Measurements from ENCODE around the gene MDC1.
"Not testable (repeated sequence)": the region's sequence is repeated elsewhere in the genome, so short reads cannot be mapped to it uniquely, and the experiment has no call there.

The MDC1 gene, protein sequence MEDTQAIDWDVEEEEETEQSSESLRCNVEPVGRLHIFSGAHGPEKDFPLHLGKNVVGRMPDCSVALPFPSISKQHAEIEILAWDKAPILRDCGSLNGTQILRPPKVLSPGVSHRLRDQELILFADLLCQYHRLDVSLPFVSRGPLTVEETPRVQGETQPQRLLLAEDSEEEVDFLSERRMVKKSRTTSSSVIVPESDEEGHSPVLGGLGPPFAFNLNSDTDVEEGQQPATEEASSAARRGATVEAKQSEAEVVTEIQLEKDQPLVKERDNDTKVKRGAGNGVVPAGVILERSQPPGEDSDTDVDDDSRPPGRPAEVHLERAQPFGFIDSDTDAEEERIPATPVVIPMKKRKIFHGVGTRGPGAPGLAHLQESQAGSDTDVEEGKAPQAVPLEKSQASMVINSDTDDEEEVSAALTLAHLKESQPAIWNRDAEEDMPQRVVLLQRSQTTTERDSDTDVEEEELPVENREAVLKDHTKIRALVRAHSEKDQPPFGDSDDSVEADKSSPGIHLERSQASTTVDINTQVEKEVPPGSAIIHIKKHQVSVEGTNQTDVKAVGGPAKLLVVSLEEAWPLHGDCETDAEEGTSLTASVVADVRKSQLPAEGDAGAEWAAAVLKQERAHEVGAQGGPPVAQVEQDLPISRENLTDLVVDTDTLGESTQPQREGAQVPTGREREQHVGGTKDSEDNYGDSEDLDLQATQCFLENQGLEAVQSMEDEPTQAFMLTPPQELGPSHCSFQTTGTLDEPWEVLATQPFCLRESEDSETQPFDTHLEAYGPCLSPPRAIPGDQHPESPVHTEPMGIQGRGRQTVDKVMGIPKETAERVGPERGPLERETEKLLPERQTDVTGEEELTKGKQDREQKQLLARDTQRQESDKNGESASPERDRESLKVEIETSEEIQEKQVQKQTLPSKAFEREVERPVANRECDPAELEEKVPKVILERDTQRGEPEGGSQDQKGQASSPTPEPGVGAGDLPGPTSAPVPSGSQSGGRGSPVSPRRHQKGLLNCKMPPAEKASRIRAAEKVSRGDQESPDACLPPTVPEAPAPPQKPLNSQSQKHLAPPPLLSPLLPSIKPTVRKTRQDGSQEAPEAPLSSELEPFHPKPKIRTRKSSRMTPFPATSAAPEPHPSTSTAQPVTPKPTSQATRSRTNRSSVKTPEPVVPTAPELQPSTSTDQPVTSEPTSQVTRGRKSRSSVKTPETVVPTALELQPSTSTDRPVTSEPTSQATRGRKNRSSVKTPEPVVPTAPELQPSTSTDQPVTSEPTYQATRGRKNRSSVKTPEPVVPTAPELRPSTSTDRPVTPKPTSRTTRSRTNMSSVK (N-terminal part only)

DNA sequence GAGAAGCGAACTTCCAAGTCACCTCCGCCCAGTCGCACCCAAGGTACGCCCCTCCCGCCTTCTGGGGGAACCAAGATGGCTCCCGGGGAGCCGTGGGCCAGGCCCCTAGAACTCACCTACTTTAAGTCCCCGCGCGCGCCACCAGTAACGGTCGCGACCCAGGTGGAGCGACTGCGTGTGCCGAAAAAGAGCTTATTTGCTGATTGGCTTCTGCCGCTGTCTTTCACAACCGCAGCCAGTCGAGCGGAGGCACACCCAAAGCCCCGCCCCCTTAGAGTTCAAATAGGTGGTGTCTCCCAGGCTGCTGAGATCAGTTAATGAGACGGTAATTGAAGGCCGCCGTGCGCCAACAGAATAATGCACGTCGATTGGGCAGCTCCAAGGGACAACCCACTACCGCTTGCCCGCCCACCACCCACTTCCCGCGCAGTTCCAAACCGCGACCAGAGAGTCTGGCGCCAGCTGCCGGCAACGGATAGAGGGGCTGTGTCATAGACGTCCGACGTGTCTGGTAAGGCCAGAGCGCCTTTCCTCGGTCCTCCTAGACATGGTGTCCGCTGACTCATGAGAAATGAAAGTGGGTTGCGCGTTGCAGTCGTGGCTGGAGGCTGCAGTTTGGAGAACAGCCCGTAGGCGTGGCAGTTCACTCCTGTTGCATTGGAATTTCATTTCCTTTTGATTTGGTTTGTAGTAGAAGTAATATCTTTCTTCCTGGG is at the start of gene MDC1:
Gene MDC1, minus strand, starts transcription at position 153 of the 716 bp plus-strand sequence. CDS start 2,106 bp downstream, outside the sequence.
- TF ChIP-seq, protein P1, sequence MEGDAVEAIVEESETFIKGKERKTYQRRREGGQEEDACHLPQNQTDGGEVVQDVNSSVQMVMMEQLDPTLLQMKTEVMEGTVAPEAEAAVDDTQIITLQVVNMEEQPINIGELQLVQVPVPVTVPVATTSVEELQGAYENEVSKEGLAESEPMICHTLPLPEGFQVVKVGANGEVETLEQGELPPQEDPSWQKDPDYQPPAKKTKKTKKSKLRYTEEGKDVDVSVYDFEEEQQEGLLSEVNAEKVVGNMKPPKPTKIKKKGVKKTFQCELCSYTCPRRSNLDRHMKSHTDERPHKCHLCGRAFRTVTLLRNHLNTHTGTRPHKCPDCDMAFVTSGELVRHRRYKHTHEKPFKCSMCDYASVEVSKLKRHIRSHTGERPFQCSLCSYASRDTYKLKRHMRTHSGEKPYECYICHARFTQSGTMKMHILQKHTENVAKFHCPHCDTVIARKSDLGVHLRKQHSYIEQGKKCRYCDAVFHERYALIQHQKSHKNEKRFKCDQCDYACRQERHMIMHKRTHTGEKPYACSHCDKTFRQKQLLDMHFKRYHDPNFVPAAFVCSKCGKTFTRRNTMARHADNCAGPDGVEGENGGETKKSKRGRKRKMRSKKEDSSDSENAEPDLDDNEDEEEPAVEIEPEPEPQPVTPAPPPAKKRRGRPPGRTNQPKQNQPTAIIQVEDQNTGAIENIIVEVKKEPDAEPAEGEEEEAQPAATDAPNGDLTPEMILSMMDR (conservative IDR thresholded peaks at IDR 0.05; ENCODE audit: control insufficient read depth, insufficient read depth, low read depth, low read length): peak; percentile 11
- peak within 1 kb of the TSS; percentile 82 for H3K4me3 ChIP-seq (ENCODE audit: control insufficient read depth, low read depth, low read length)
- DNase-seq (ENCODE audit: low read depth): peak; percentile 100

DNA sequence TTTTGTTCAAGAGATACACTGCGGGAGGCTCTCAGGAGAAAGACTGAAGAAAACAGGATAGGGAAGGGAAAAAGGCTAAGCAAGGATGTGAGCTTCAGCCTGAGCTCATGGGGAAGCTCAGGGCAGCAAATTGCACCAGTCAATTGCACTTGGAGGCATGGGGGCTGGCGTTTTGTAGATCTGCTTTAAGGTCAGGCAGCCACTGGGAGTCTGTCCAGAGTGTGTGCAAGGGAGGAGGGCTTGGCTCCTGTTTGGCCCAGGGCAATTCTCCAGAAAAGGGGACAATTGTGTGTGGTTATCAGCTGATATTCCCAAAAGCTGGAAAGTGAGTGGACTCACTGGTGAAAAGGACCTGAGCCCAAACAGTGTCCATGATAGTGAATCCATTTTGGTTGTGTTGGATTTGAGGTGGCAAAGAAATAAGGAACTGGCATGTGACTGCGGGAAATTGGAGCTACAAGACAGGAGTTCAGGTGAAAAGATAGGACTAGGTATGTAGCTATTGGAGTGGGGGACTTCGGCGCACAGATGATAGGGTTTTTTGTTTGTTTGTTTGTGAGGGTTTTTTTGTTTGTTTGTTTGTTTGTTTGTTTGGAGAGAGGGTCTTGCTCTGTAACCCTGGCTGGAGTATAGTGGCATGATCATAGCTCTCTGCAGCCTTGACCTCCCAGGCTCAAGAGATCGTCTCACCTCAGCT is 49.5 kb upstream of the MDC1 start:
- no peak overlapping the region for H3K4me3 ChIP-seq (ENCODE audit: control insufficient read depth, low read depth, low read length)
- DNase-seq (ENCODE audit: low read depth): no peak
- TF ChIP-seq, protein P1 (conservative IDR thresholded peaks at IDR 0.05; ENCODE audit: control insufficient read depth, insufficient read depth, low read depth, low read length): no peak

DNA sequence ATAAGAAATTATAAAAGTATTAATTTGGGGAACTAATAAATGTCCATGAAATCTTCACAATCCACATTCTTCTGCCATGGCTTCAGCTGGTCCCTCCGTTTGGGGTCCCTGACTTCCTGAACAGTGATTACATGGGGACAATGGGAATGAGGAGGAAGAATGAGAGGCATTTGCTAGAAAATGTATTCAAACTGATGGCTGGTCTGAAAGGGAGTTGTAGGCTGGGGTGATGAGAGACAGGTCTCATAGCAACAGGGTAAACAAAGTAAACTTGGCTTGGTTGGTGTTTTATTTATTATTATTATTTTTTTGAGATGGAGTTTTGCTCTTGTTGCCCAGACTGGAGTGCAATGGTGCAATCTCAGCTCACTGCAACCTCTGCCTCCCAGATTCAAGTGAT is 48.4 kb upstream of the MDC1 start:
- H3K4me3 ChIP-seq (ENCODE audit: control insufficient read depth, low read depth, low read length); DNase-seq (ENCODE audit: low read depth): not testable (repeated sequence)

DNA sequence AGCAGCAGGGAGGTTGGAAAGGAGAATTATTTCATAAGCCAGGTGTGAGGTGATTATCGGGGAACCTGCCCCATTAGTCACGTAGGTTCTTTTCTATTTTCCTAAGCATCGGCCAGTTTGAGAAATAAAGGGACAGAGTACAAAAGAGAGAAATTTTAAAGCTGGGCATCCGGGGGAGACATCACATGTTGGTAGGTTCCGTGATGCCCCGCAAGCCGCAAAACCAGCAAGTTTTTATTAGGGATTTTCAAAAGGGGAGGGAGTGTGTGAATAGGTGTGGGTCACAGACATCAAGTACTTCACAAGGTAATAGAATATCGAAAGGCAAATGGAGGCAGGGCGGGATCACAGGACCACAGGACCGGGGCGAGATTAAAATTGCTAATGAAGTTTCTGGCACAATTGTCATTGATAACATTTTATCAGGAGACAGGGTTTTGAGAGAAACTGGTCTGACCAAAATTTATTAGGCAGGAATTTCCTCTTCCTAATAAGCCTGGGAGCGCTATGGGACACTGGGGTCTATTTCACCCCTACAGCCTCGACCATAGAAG is 47.5 kb upstream of the MDC1 start:
- H3K4me3 ChIP-seq (ENCODE audit: control insufficient read depth, low read depth, low read length); DNase-seq (ENCODE audit: low read depth): not testable (repeated sequence)

DNA sequence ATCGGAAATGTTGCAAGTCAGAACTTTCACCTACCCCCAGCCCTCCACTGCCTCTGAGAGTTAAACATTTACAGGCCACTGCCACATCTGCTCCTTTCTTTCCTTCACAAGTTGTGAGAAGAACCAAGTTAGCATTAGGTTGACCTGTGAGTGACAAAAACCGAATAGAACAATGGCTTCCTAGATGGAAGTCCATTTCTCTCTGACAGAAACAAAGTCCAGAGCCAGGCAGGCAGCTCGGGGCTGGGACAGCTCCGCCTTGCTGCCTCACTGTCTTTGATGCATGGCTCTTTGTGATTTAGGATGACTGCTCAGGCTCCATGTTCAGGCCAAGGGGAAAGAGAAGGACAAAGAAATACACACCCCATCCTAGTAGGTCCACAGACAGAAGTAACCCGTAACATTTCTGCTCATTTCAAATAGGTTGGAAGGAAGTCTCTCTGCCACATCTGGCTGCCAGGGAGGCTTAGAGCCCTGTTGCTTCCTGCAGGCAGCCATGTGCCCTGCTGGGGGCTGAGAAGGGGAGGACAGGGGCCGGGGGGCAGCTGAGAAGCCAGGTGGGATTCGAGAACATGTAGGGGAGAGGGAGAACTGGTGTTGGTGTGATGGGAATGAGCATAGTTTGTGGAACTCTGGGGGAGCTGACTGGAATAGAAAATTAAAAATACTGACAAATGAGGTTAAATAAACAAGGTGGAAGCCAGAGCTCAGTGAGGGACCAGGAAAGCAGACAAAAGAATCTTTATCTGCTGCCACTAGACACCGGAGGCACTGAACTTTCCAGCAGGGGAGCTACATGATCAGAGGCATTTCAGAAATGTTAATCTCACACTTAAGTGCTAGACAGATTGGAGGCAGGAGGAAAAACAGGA is 46.8 kb upstream of the MDC1 start:
- TF ChIP-seq, protein P1 (conservative IDR thresholded peaks at IDR 0.05; ENCODE audit: control insufficient read depth, insufficient read depth, low read depth, low read length): no peak
- no peak for DNase-seq (ENCODE audit: low read depth)
- H3K4me3 ChIP-seq (ENCODE audit: control insufficient read depth, low read depth, low read length): no peak overlapping the region

DNA sequence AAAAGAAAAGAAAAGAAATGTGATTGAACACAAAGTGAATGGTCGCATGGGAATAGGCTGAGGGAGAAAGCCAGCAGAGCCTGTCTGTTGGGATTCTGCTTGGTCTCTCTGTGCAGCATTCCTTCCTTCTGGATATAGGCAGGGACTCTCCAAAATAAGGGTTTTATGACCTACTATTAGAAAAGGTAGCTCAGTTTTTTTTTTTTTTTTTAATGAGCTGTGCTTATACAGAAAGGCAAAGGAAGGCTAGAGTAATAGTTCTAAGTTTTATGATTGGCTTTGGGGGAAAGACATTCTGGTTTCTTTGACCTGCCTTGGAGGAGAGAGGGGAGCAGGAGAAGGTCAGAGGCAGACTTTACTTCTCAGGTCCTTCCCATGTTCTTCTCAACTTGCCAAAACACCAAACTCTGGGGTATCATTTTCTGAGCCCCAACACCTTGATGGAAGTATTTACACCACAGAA is 46.1 kb upstream of the MDC1 start:
- no peak overlapping the region for H3K4me3 ChIP-seq (ENCODE audit: control insufficient read depth, low read depth, low read length)
- no peak for DNase-seq (ENCODE audit: low read depth)
- TF ChIP-seq, protein P1 (conservative IDR thresholded peaks at IDR 0.05; ENCODE audit: control insufficient read depth, insufficient read depth, low read depth, low read length): no peak

All from fibroblast of mammary gland (primary cell).